HCT116 (cell line): ENCODE results near the gene NEK5. TPM values are rescaled to one million over a fixed set of nuclear protein-coding genes. Genes with fewer than 3 reads are reported as not detected.

Experiments
- ATAC-seq: fragments of 200-7000 bp; cut with Tn5 transposase; 2 replicates; pipeline ENCODE4 v1.9.1; 2020; ENCODE audit warnings: mild to moderate bottlenecking, moderate library complexity
- BruUV-seq: library from RNA; stranded (reverse); fragments of 400-500 nt; replicated peaks from 2 replicates; lab custom pipeline; 2021; lab: Mats Ljungman, UMichigan
- CTCF ChIA-PET: fragments of 300-600 bp; sonication (Branson Sonifier 250); formaldehyde crosslinking; loops from one replicate; lab custom pipeline; 2021; ENCODE audit warnings: antibody characterized with exemption; lab: Charles Lee
- POLR2A ChIA-PET: fragments of 300-600, 350-600 bp; sonication (Branson Sonifier 250); formaldehyde crosslinking; loops from one replicate; lab custom pipeline; 2021; ENCODE audit warnings: antibody characterized with exemption; lab: Charles Lee
- RAD21 ChIA-PET, 2 experiments: fragments of 300-600 bp; sonication (Branson Sonifier 250); formaldehyde crosslinking; loops; one replicate each; lab custom pipeline; 2023; ENCODE audit warnings: low total read pairs in 2 of 2; ENCODE audit not compliant: uncharacterized antibody in 2 of 2, unreplicated experiment in 2 of 2, low non-redundant PET in 1 of 2; lab: Charles Lee
- DNase-seq: peaks from one replicate; pipeline ENCODE4 v3.0.0-alpha.2; 2010; ENCODE audit warnings: low read depth, low spot score
- H2AFZ ChIP-seq: fragments of 200-600 bp; shearing (Covaris generic), sonication (generic); 2 replicates; pipeline ENCODE4 v1.6.1; 2017; ENCODE audit warnings: low read depth, mixed run types, mixed read lengths, antibody characterized with exemption, low read length; ENCODE audit not compliant: poor library complexity, severe bottlenecking
- H3K27ac ChIP-seq: 2 replicates; pipeline ENCODE4 v1.5.1; 2012; ENCODE audit warnings: low read depth, low read length
- H3K27me3 ChIP-seq: fragments of 200-600 bp; sonication (generic); 2 replicates; pipeline ENCODE4 v1.6.1; 2016; ENCODE audit warnings: mixed run types, low read length, mixed read lengths; ENCODE audit not compliant: insufficient read depth
- H3K36me3 ChIP-seq, 2 experiments: fragments of 200-500 bp in 1 of 2; fragments of 200-600 bp in 1 of 2; sonication (Bioruptor generic) in 1 of 2; sonication (generic) in 1 of 2; 2 replicates each; pipeline versions ENCODE4 v1.5.1 to v1.6.1; 2014 to 2016; ENCODE audit warnings: low read length in 2 of 2, inconsistent platforms in 1 of 2, mixed read lengths in 1 of 2, mixed run types in 1 of 2; ENCODE audit not compliant: insufficient read depth in 2 of 2, control insufficient read depth in 1 of 2
- H3K4me1 ChIP-seq, 2 experiments: fragments of 200-600 bp in 1 of 2; sonication (generic) in 1 of 2; 2 replicates each; pipeline versions ENCODE4 v1.5.1 to v1.6.1; 2012 to 2017; ENCODE audit warnings: low read length in 2 of 2, inconsistent platforms in 1 of 2, mild to moderate bottlenecking in 1 of 2, mixed read lengths in 1 of 2, mixed run types in 1 of 2, moderate library complexity in 1 of 2; ENCODE audit not compliant: insufficient read depth in 2 of 2, control insufficient read depth in 1 of 2
- H3K4me2 ChIP-seq: fragments of 200-600 bp; sonication (generic); 2 replicates; pipeline ENCODE4 v1.6.1; 2017; ENCODE audit warnings: mixed run types, low read length, mixed read lengths
- H3K4me3 ChIP-seq, 2 experiments: fragments of 200-600 bp in 1 of 2; sonication (generic) in 1 of 2; replicated peaks in 1 of 2; 2 replicates each; pipeline ENCODE4 v1.5.1; 2011 to 2016; ENCODE audit warnings: low read length in 2 of 2, control low read depth in 1 of 2, low read depth in 1 of 2, mild to moderate bottlenecking in 1 of 2, mixed read lengths in 1 of 2, mixed run types in 1 of 2
- H3K79me2 ChIP-seq: fragments of 200-600 bp; sonication (generic); 2 replicates; pipeline ENCODE4 v1.6.1; 2017; ENCODE audit warnings: mild to moderate bottlenecking, mixed run types, low read length, moderate library complexity, mixed read lengths; ENCODE audit not compliant: insufficient read depth
- H3K9ac ChIP-seq: fragments of 200-600 bp; sonication (generic); 2 replicates; pipeline ENCODE4 v1.6.1; 2016; ENCODE audit warnings: low read length, mixed read lengths
- H3K9me2 ChIP-seq: fragments of 200-600 bp; sonication (generic), shearing (Covaris generic); 2 replicates; pipeline ENCODE4 v1.6.1; 2017; ENCODE audit warnings: mixed run types, mild to moderate bottlenecking, moderate library complexity; ENCODE audit not compliant: insufficient read depth
- H3K9me3 ChIP-seq, 2 experiments: fragments of 200-500 bp in 1 of 2; fragments of 200-600 bp in 1 of 2; sonication (Bioruptor generic) in 1 of 2; sonication (generic) in 1 of 2; 2 replicates each; pipeline ENCODE4 v1.6.1; 2014 to 2017; ENCODE audit warnings: low read length in 2 of 2, mixed read lengths in 2 of 2, inconsistent platforms in 1 of 2, low read depth in 1 of 2, mild to moderate bottlenecking in 1 of 2, mixed run types in 1 of 2, moderate library complexity in 1 of 2; ENCODE audit not compliant: control insufficient read depth in 1 of 2, insufficient read depth in 1 of 2
- H4K20me1 ChIP-seq: fragments of 200-600 bp; sonication (generic), shearing (Covaris generic); 2 replicates; pipeline ENCODE4 v1.6.1; 2017; ENCODE audit warnings: mixed run types, mild to moderate bottlenecking, moderate library complexity; ENCODE audit not compliant: insufficient read depth
- CEBPB ChIP-seq: IDR thresholded peaks from 2 replicates; pipeline ENCODE4 v1.6.1; 2012; ENCODE audit warnings: low read depth
- JUND ChIP-seq: IDR thresholded peaks from 2 replicates; pipeline ENCODE4 v1.6.1; 2012
- POLR2A ChIP-seq: IDR thresholded peaks from 2 replicates; pipeline ENCODE4 v1.7.0; 2011; ENCODE audit warnings: borderline replicate concordance; ENCODE audit not compliant: insufficient read depth, insufficient read length; ENCODE audit errors: extremely low read depth
- POLR2AphosphoS5 ChIP-seq: IDR thresholded peaks from 2 replicates; pipeline ENCODE4 v1.6.1; 2011; ENCODE audit warnings: mild to moderate bottlenecking, low read depth, low read length, moderate library complexity
- SIN3A ChIP-seq: IDR thresholded peaks from 2 replicates; pipeline ENCODE4 v1.6.1; 2012; ENCODE audit warnings: low read depth
- SP1 ChIP-seq: IDR thresholded peaks from 2 replicates; pipeline ENCODE4 v1.6.1; 2012; ENCODE audit warnings: low read depth
- SRF ChIP-seq: IDR thresholded peaks from 2 replicates; pipeline ENCODE4 v1.6.1; 2012; ENCODE audit warnings: low read depth
- TCF7L2 ChIP-seq: IDR thresholded peaks from 2 replicates; pipeline ENCODE4 v1.7.0; 2011; ENCODE audit warnings: borderline replicate concordance, inconsistent platforms; ENCODE audit not compliant: insufficient read depth, insufficient read length; ENCODE audit errors: extremely low read depth
- intact Hi-C: fragments of 100-400 bp; cut with micrococcal nuclease; formaldehyde crosslinking; loops from 2 replicates; pipeline ENCODE4 v1.10.0; 2022
- total RNA-seq: library from RNA; stranded (reverse); gene quantifications from one replicate; pipeline ENCODE4 v1.2.1, GENCODE V29; 2021; ENCODE audit not compliant: unreplicated experiment
- TF ChIP-seq, protein P1 (sequence below): IDR thresholded peaks from 2 replicates; pipeline ENCODE4 v1.6.1; 2012
- TF ChIP-seq, protein P2 (sequence below), 3 experiments: fragments of 200-600 bp in 1 of 3; sonication (generic) in 1 of 3; IDR thresholded peaks in 2 of 3; conservative IDR thresholded peaks in 1 of 3; 2 replicates each; pipeline ENCODE4 v1.5.1; 2012 to 2017; ENCODE audit warnings: low read depth in 2 of 3, low read length in 2 of 3, antibody characterized with exemption in 1 of 3, borderline replicate concordance in 1 of 3, control low read depth in 1 of 3, mild to moderate bottlenecking in 1 of 3, mixed read lengths in 1 of 3, mixed run types in 1 of 3, moderate library complexity in 1 of 3; ENCODE audit not compliant: insufficient read depth in 1 of 3

NEK5 gene
- total RNA-seq, 1 experiment from 2014 or later = 1.5 TPM

DNA sequence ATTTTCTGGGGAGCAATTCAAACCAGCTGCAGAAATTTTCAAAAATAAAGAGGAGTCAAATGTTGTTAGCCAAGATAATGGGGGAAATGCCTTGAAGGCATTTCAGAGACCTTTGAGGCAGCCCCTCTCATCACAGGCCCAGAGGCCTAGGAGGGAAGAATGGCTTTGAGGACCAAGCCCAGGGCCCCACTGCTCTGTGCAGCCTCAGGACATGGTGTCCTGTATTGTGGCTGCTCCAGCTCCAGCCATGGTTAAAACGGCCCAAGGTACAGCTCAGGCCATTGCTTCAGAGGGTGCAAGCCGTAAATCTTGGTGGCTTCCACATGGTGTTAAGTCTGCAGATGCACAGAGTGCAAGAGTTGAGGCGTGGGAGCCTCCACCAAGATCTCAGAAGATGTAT lies 32.1 kb downstream of the NEK5 start:
- no peaks in the 10 kb centered on the region for H3K27me3 ChIP-seq
- no peak overlapping the region for H3K27ac ChIP-seq
- H3K9me3 ChIP-seq = no peaks in the 10 kb centered on the region
- intact Hi-C loops = no loop called here
- no peak overlapping the region for H3K4me3 ChIP-seq
- BruUV-seq = no TSS peak
- no peaks in the 10 kb centered on the region for H3K36me3 ChIP-seq
- H3K4me1 ChIP-seq = no peaks in the 10 kb centered on the region
- no peaks in the 10 kb centered on the region for H4K20me1 ChIP-seq
- H3K4me2 ChIP-seq = no peak overlapping the region
- H3K9ac ChIP-seq = no peak overlapping the region
- ChIA-PET POLR2A (no interaction called here), CTCF (interaction anchor here (1.0 kb wide), 1 partner anchor 8 kb away, joined by 3 read pairs; no protein-coding TSS in a partner anchor), RAD21 (no interaction called here)
- TF ChIP-seq POLR2AphosphoS5 (no peak), SP1 (no peak), SRF (no peak), POLR2A (no peak), SIN3A (no peak), CEBPB (no peak), TCF7L2 (no peak), JUND (no peak)
- TF ChIP-seq, protein P1, sequence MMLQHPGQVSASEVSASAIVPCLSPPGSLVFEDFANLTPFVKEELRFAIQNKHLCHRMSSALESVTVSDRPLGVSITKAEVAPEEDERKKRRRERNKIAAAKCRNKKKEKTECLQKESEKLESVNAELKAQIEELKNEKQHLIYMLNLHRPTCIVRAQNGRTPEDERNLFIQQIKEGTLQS = no peak
- TF ChIP-seq, protein P2, sequence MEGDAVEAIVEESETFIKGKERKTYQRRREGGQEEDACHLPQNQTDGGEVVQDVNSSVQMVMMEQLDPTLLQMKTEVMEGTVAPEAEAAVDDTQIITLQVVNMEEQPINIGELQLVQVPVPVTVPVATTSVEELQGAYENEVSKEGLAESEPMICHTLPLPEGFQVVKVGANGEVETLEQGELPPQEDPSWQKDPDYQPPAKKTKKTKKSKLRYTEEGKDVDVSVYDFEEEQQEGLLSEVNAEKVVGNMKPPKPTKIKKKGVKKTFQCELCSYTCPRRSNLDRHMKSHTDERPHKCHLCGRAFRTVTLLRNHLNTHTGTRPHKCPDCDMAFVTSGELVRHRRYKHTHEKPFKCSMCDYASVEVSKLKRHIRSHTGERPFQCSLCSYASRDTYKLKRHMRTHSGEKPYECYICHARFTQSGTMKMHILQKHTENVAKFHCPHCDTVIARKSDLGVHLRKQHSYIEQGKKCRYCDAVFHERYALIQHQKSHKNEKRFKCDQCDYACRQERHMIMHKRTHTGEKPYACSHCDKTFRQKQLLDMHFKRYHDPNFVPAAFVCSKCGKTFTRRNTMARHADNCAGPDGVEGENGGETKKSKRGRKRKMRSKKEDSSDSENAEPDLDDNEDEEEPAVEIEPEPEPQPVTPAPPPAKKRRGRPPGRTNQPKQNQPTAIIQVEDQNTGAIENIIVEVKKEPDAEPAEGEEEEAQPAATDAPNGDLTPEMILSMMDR (IDR thresholded peaks at IDR 0.05 in 2 of 3, conservative IDR thresholded peaks at IDR 0.05 in 1 of 3; ENCODE audit: borderline replicate concordance in 1 of 3, insufficient read depth in 1 of 3, low read depth in 2 of 3, low read length in 2 of 3) = no peak
- H3K9me2 ChIP-seq = no peaks in the 10 kb centered on the region
- H2AFZ ChIP-seq = no peak overlapping the region
- H3K79me2 ChIP-seq = no peaks in the 10 kb centered on the region
- no peak for DNase-seq
- ATAC-seq = no peak
